GM23248 (cell line): ENCODE data around the gene MOK. TPM values are rescaled to one million over a fixed set of nuclear protein-coding genes. Genes with fewer than 3 reads are reported as not detected.
"Not testable (repeated sequence)": the region's sequence is repeated elsewhere in the genome, so short reads cannot be mapped to it uniquely, and the experiment has no call there.

Experiments
- DNase-seq: peaks from one replicate; pipeline ENCODE4 v3.0.0-alpha.2; 2015
- H2AFZ ChIP-seq: fragments of 200-600 bp; sonication (generic); 2 replicates; pipeline ENCODE4 v1.6.1; 2016; ENCODE audit warnings: antibody characterized with exemption
- H3F3A ChIP-seq: fragments of 200-600 bp; sonication (generic); 2 replicates; pipeline ENCODE4 v1.6.1; 2016; ENCODE audit warnings: mild to moderate bottlenecking, antibody characterized with exemption, mixed run types; ENCODE audit not compliant: insufficient read depth
- H3K27ac ChIP-seq: fragments of 200-600 bp; sonication (generic); 2 replicates; pipeline ENCODE4 v1.5.1; 2016; ENCODE audit warnings: mild to moderate bottlenecking
- H3K27me3 ChIP-seq: fragments of 200-600 bp; sonication (generic); replicated peaks from 2 replicates; pipeline ENCODE4 v1.6.1; 2016; ENCODE audit warnings: mild to moderate bottlenecking; ENCODE audit not compliant: insufficient read depth
- H3K36me3 ChIP-seq: fragments of 200-600 bp; sonication (generic); 2 replicates; pipeline ENCODE4 v1.6.1; 2016; ENCODE audit warnings: low read depth, mild to moderate bottlenecking
- H3K4me1 ChIP-seq: fragments of 200-600 bp; sonication (generic); 2 replicates; pipeline ENCODE4 v1.6.1; 2016; ENCODE audit warnings: mild to moderate bottlenecking; ENCODE audit not compliant: insufficient read depth
- H3K4me2 ChIP-seq: fragments of 200-600 bp; sonication (generic); one replicate; pipeline ENCODE4 v1.6.1; 2016; ENCODE audit warnings: mild to moderate bottlenecking; ENCODE audit not compliant: unreplicated experiment
- H3K4me3 ChIP-seq: fragments of 200-600 bp; sonication (generic); 2 replicates; pipeline ENCODE4 v1.5.1; 2016; ENCODE audit warnings: mild to moderate bottlenecking
- H3K79me2 ChIP-seq: fragments of 200-600 bp; sonication (generic); 2 replicates; pipeline ENCODE4 v1.6.1; 2016; ENCODE audit warnings: mild to moderate bottlenecking; ENCODE audit not compliant: insufficient read depth
- H3K9ac ChIP-seq: fragments of 200-600 bp; sonication (generic); 2 replicates; pipeline ENCODE4 v1.6.1; 2016; ENCODE audit warnings: mild to moderate bottlenecking
- H3K9me2 ChIP-seq: fragments of 200-600 bp; sonication (generic); 2 replicates; pipeline ENCODE4 v1.6.1; 2016; ENCODE audit warnings: mixed run types, mild to moderate bottlenecking, moderate library complexity; ENCODE audit not compliant: insufficient read depth
- H3K9me3 ChIP-seq: fragments of 200-600 bp; sonication (generic); one replicate; pipeline ENCODE4 v1.6.1; 2017; ENCODE audit warnings: low read depth
- H4K20me1 ChIP-seq: fragments of 200-600 bp; sonication (generic); 2 replicates; pipeline ENCODE4 v1.6.0; 2016; ENCODE audit not compliant: insufficient read depth
- EZH2 ChIP-seq: fragments of 200-600 bp; sonication (generic); IDR thresholded peaks from 2 replicates; pipeline ENCODE4 v1.6.1; 2018; ENCODE audit warnings: antibody characterized with exemption, mild to moderate bottlenecking; ENCODE audit not compliant: insufficient read depth, poor library complexity, severe bottlenecking
- EZH2phosphoT487 ChIP-seq: fragments of 200-600 bp; sonication (generic); IDR thresholded peaks from 2 replicates; pipeline ENCODE4 v1.6.1; 2018; ENCODE audit warnings: antibody characterized with exemption, moderate library complexity, mild to moderate bottlenecking, low read depth; ENCODE audit not compliant: insufficient read depth
- WGBS, 2 experiments: methylation state at CpG; one replicate each; pipeline ENCODE4 v1.1.6; 2015 to 2017; ENCODE audit warnings: low lambda C conversion rate in 2 of 2, low coverage in 1 of 2; ENCODE audit errors: missing lambda C conversion rate in 2 of 2; 5-methylcytosine and 5-hydroxymethylcytosine counted together
- in situ Hi-C: fragments of 300-500 bp; cut with MboI; formaldehyde crosslinking; loops from 2 replicates; pipeline ENCODE4 v1.15.0; 2020
- polyA plus RNA-seq: library from polyadenylated mRNA; unstranded; fragments of >200 nt; fragmentation: Nextera tagmentation; extraction: Ambion mirVana; gene quantifications from 2 replicates; pipeline ENCODE4 v1.2.1, GENCODE V29; 2016
- total RNA-seq: library from RNA; depleted of rRNA; stranded (reverse); fragments of >200 nt; shearing (Covaris generic); gene quantifications from 2 replicates; pipeline ENCODE4 v1.2.3, GENCODE V29; 2014

Gene MOK
- total and polyA plus RNA-seq, 2 experiments from 2014 or later: 34.9 to 67.9 TPM

- no peaks in the 10 kb centered on the region for H3K27me3 ChIP-seq
- no peaks in the 10 kb centered on the region; the same call in 1 of the 2 replicates for H3K79me2 ChIP-seq
- H3K9me3 ChIP-seq: no peaks in the 10 kb centered on the region
- peak overlapping the region; percentile 78 for H2AFZ ChIP-seq
- peak overlapping the region; percentile 75 for H3K4me2 ChIP-seq
- H3K27ac ChIP-seq: peak overlapping the region; percentile 49
- peak overlapping the region; percentile 61 for H3K9ac ChIP-seq
- in situ Hi-C loops: loop anchor here (5.0 to 25.0 kb wide), 2 partner anchors 77 to 352 kb away; partner anchors contain the start of gene DYNC1H1
- H3K4me3 ChIP-seq: peak overlapping the region; percentile 63
- H4K20me1 ChIP-seq: no peaks in the 10 kb centered on the region
- H3K36me3 ChIP-seq: no peaks in the 10 kb centered on the region
- WGBS, 2 experiments: 7% methylated on average over 42 to 50 of the region's 52 CpGs
- peak; percentile 94 for DNase-seq
- TF ChIP-seq EZH2phosphoT487 (no peak), EZH2 (no peak)
- peaks cover 31% of the 10 kb centered on the region for H3K4me1 ChIP-seq
- no peaks in the 10 kb centered on the region for H3K9me2 ChIP-seq
- H3F3A ChIP-seq: peaks cover 21% of the 10 kb centered on the region
Measured at GRCh38 chr14:102314242-102315011, 9.5 kb upstream of the MOK start.

DNA sequence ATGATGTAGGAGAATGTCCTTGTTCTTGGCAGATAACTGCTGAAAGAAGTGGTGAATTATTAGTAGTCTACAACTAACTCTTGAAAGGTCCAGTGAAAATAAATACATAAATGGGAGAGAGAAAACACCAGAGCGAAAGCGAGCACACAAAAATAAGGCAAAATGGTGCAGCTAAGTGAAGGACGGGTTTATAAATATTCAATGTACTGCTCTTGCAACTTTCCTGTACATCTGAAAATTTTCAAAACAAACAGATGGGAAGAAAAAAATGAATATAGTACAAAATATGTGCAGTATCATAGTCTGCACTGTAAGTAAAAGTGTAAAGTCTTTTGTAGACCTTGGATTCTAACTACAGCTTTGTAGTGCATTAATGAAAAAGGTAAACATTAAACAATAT lies 1.3 kb downstream of the MOK start:
- peak overlapping the region; percentile 84 for H3K4me3 ChIP-seq
- H3K79me2 ChIP-seq: peaks cover 63% of the 10 kb centered on the region
- peak overlapping the region; percentile 97 for H3K9ac ChIP-seq
- H3K27me3 ChIP-seq: no peaks in the 10 kb centered on the region
- no peaks in the 10 kb centered on the region for H3K36me3 ChIP-seq
- peaks cover 16% of the 10 kb centered on the region for H3K4me1 ChIP-seq
- H3K4me2 ChIP-seq: peak overlapping the region; percentile 98
- DNase-seq: no peak
- TF ChIP-seq EZH2phosphoT487 (no peak), EZH2 (no peak)
- H2AFZ ChIP-seq: no peak overlapping the region
- WGBS, 2 experiments: 85 to 93% methylated on average over 3 of the region's 3 CpGs
- no peaks in the 10 kb centered on the region for H3K9me2 ChIP-seq
- H4K20me1 ChIP-seq: no peaks in the 10 kb centered on the region
- H3K27ac ChIP-seq: peak overlapping the region; percentile 90
- H3K9me3 ChIP-seq: no peaks in the 10 kb centered on the region
- in situ Hi-C loops: loop anchor here (25.0 kb wide), 1 partner anchor 341 kb away; the partner anchor contains the start of gene DYNC1H1
- no peaks in the 10 kb centered on the region for H3F3A ChIP-seq

DNA sequence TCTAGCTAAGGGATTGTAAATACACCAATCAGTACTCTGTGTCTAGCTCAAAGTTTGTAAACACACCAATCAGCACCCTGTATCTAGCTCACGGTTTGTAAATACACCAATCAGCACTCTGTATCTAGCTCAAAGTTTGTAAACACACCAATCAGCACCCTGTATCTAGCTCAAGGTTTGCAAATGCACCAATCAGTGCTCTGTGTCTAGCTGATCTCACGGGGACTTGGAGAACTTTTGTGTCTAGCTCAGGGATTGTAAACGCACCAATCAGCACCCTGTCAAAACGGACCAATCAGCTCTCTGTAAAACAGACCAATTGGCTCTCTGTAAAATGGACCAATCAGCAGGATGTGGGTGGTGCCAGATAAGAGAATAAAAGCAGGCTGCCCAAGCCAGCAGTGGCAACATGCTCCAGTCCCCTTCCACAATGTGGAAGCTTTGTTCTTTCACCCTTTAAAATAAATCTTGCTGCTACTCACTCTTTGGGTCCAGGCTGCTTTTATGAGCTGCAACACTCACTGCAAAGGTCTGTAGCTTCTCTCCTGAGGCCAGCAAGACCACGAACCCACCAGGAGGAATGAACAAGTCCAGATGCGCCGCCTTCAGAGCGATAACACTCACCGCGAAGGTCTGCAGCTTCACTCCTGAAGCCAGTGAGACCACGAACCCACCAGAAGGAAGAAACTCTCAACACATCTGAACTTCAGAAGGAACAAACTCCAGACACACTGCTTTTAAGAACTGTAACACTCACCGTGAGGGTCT lies 6.5 kb downstream of the MOK start:
- H2AFZ ChIP-seq: not testable (repeated sequence)
- WGBS, 2 experiments: 87 to 88% methylated on average over 12 of the region's 12 CpGs
- H3K4me1 ChIP-seq: peaks cover 27% of the 10 kb centered on the region

GRCh38 chr14:102297436-102298170 lies 7.4 kb downstream of the MOK start:
- DNase-seq: no peak
- H3F3A ChIP-seq: peaks cover 18% of the 10 kb centered on the region; the same call in 1 of the 2 replicates
- H3K4me2 ChIP-seq: no peak overlapping the region
- H3K9ac ChIP-seq: no peak overlapping the region
- no peaks in the 10 kb centered on the region for H4K20me1 ChIP-seq
- H3K79me2 ChIP-seq: peaks cover 100% of the 10 kb centered on the region
- no peak overlapping the region for H3K27ac ChIP-seq
- H3K4me1 ChIP-seq: peaks cover 20% of the 10 kb centered on the region
- no peaks in the 10 kb centered on the region for H3K27me3 ChIP-seq
- in situ Hi-C loops: no loop called here
- H3K36me3 ChIP-seq: no peaks in the 10 kb centered on the region
- no peak for TF ChIP-seq EZH2phosphoT487
- H3K4me3 ChIP-seq: no peak overlapping the region
- 93 to 95% methylated on average over 19 to 33 of the region's 33 CpGs for WGBS, 2 experiments
- no peaks in the 10 kb centered on the region for H3K9me3 ChIP-seq
- no peaks in the 10 kb centered on the region for H3K9me2 ChIP-seq
- H2AFZ ChIP-seq: no peak overlapping the region

More for the DNA sequence above, 6.5 kb downstream of the MOK start:
- H3K4me2 ChIP-seq, H3K27me3 ChIP-seq, in situ Hi-C loops, H3K9me2 ChIP-seq, H3K4me3 ChIP-seq, H3K36me3 ChIP-seq, DNase-seq, H4K20me1 ChIP-seq, H3K9me3 ChIP-seq, H3K9ac ChIP-seq, H3K27ac ChIP-seq: not testable (repeated sequence)
- Histone ChIP-seq H3F3A (peaks cover 18% of the 10 kb centered on the region; the same call in 1 of the 2 replicates), H3K79me2 (peaks cover 100% of the 10 kb centered on the region)
